Heart left ventricle (tissue), 16 donors: Measurements from ENCODE around the gene NTM. TPM values are rescaled to one million over a fixed set of nuclear protein-coding genes. Genes with fewer than 3 reads are reported as not detected.

ENCODE experiments used
- ATAC-seq, 4 donors: fragments of 200-7000 bp; cut with Tn5 transposase; one replicate each; pipeline ENCODE4 v1.9.1; 2020 to 2022; ENCODE audit warnings: moderate library complexity in 4 of 4, mild to moderate bottlenecking in 3 of 4, moderate number of reproducible peaks in 1 of 4
- DNase-seq, 5 donors: peaks; one replicate each; pipeline ENCODE4 v3.0.0-alpha.2; 2020
- H3K27ac ChIP-seq, 12 donors: fragments of 200-600 bp; sonication (generic) in 4 of 12; one replicate each; pipeline versions ENCODE4 v1.5.0 to v1.8.0; 2016 to 2022; ENCODE audit warnings: mild to moderate bottlenecking in 2 of 12
- H3K27me3 ChIP-seq, 9 donors: fragments of 200-600 bp; sonication (generic) in 2 of 9; one replicate each; pipeline versions ENCODE4 v1.5.1 to v1.8.0; 2016 to 2022; ENCODE audit warnings: mild to moderate bottlenecking in 3 of 9
- H3K36me3 ChIP-seq, 9 donors: fragments of 200-600 bp; sonication (generic) in 2 of 9; one replicate each; pipeline versions ENCODE4 v1.5.0 to v1.8.0; 2018 to 2022; ENCODE audit warnings: mild to moderate bottlenecking in 2 of 9
- H3K4me1 ChIP-seq, 12 donors: fragments of 200-600 bp; sonication (generic) in 4 of 12; one replicate each; pipeline versions ENCODE4 v1.5.0 to v1.8.0; 2016 to 2022; ENCODE audit warnings: mild to moderate bottlenecking in 3 of 12
- H3K4me3 ChIP-seq, 12 donors: fragments of 200-600 bp; sonication (generic) in 4 of 12; one replicate each; pipeline versions ENCODE4 v1.5.0 to v1.8.0; 2017 to 2022; ENCODE audit warnings: mild to moderate bottlenecking in 9 of 12, moderate library complexity in 4 of 12
- H3K9me3 ChIP-seq, 12 donors: fragments of 200-600 bp; sonication (generic) in 4 of 12; one replicate each; pipeline versions ENCODE4 v1.5.0 to v1.8.0; 2016 to 2022; ENCODE audit warnings: mild to moderate bottlenecking in 1 of 12
- CTCF ChIP-seq, 12 donors: fragments of 200-600 bp; sonication (generic) in 4 of 12; IDR thresholded peaks; one replicate each; pipeline versions ENCODE4 v1.5.0 to v1.8.0; 2018 to 2022; ENCODE audit warnings: antibody characterized with exemption in 12 of 12, mild to moderate bottlenecking in 5 of 12
- POLR2A ChIP-seq, 2 donors: fragments of 450-650 bp; IDR thresholded peaks; one replicate each; pipeline ENCODE4 v1.6.1; 2017; ENCODE audit warnings: antibody characterized with exemption in 2 of 2, mild to moderate bottlenecking in 2 of 2, moderate library complexity in 2 of 2
- WGBS, 4 donors: extraction: QIAGEN DNeasy Blood & Tissue Kit in 2 of 4; methylation state at CpG; one replicate each; pipeline versions ENCODE4 v1.1.5 to v1.1.7; 2013 to 2018; 5-methylcytosine and 5-hydroxymethylcytosine counted together
- intact Hi-C, 10 donors: fragments of 100-400 bp; cut with DNase I; formaldehyde crosslinking; loops; one replicate each; pipeline versions ENCODE4 v1.11.1 to v1.14.2; 2022
- polyA plus RNA-seq, 2 donors: library from polyadenylated mRNA; stranded (reverse); fragments of 200-250 nt; gene quantifications; one replicate each; pipeline ENCODE4 v1.2.3, GENCODE V29; 2013
- total RNA-seq, 9 donors: library from RNA; depleted of rRNA in 2 of 9; stranded (reverse); fragments of >200 nt in 2 of 9; fragmentation: NEBNext Ultra II Directional in 3 of 9; extraction: Animal tissue kit (Norgen Biotek cat#: 25700) in 3 of 9; gene quantifications; one replicate each; pipeline versions ENCODE4 v1.1.0 to v1.2.4, GENCODE V29; 2016 to 2023
- donor health status: ischemic (EF 13 %, LVEDD 7.1; RV severe dilation, severe dysfunction).
- donor health status: healthy with polysubstance abuse.
- donor health status: DM: no; HTN: yes; CAD: no.
- donor health status: DM: no; HTN: no; CAD: no.
- donor health status: ischemic (EF 25% LVEDD 6.9; RV normal size, moderate dysfunction).
- donor health status: ischemic (EF 25% LVEDD 5.7; RV mildly dilated, moderate dysfunction).
- donor health status: healthy.
- donor health status: DM: yes; HTN: yes; CAD: no.
- donor health status: ischemic (EF 35%, LVEDD 5.7; RV mildly dilated, moderate dysfunction).
- donor health status: nonischemic (EF 11% LVEDD 7.7; RV severe dilation, severe dysfunction).
- donor health status: DM: yes; HTN: yes; CAD: no.
- donor health status: PGD.
- donor health status: ischemic (EF 29% LVEDD 5.4; RV normal size, mild dysfunction).
- donor health status: nonischemic (EF 23%, LVEDD 6.1; RV moderate dilation, normal function).

The NTM gene
- total and polyA plus RNA-seq, 11 donors, result 0.40 to 7.7 (median 1.5) TPM

GRCh38 chr11:131616481-131617140 lies 246.2 kb downstream of the NTM start:
- Histone ChIP-seq H3K4me1 (peaks cover 0 to 11% (median 0%) of the 10 kb centered on the region in 12 donors), H3K27me3 (peaks cover 0 to 21% (median 0%) of the 10 kb centered on the region in 9 donors), H3K9me3 (no peaks in the 10 kb centered on the region), H3K4me3 (no peak overlapping the region), H3K36me3 (no peaks in the 10 kb centered on the region), H3K27ac (no peak overlapping the region)
- DNase-seq (no peak), ATAC-seq (no peak)
- intact Hi-C loops, result no loop called here
- TF ChIP-seq POLR2A (IDR thresholded peaks at IDR 0.05) (no peak), CTCF (IDR thresholded peaks at IDR 0.05) (no peak)
- WGBS, 4 donors, result 55 to 68% (median 59%) methylated on average over 9 of the region's 9 CpGs

- peaks cover 0 to 21% (median 0%) of the 10 kb centered on the region in 9 donors for H3K27me3 ChIP-seq
- WGBS, 4 donors, result 77 to 84% (median 77%) methylated on average over 5 of the region's 5 CpGs
- no peak for TF ChIP-seq CTCF (IDR thresholded peaks at IDR 0.05)
- no peak for TF ChIP-seq POLR2A (IDR thresholded peaks at IDR 0.05)
- H3K4me1 ChIP-seq, result no peaks in the 10 kb centered on the region
- no peak overlapping the region for H3K27ac ChIP-seq
- ATAC-seq (no peak), DNase-seq (no peak)
- H3K36me3 ChIP-seq, result no peaks in the 10 kb centered on the region
- H3K9me3 ChIP-seq, result no peaks in the 10 kb centered on the region
- H3K4me3 ChIP-seq, result no peak overlapping the region
- intact Hi-C loops, result no loop called here
Measured at GRCh38 chr11:131618201-131618600, 247.8 kb downstream of the NTM start.

GRCh38 chr11:131622193-131622592 lies 251.8 kb downstream of the NTM start:
- H3K36me3 ChIP-seq, result no peaks in the 10 kb centered on the region
- intact Hi-C loops, result no loop called here
- no peak for ATAC-seq
- no peak overlapping the region for H3K27ac ChIP-seq
- H3K27me3 ChIP-seq, result peaks cover 0 to 16% (median 0%) of the 10 kb centered on the region in 9 donors
- no peak overlapping the region for H3K4me3 ChIP-seq
- no peaks in the 10 kb centered on the region for H3K4me1 ChIP-seq
- no peak for DNase-seq
- no peaks in the 10 kb centered on the region for H3K9me3 ChIP-seq
- TF ChIP-seq POLR2A (IDR thresholded peaks at IDR 0.05) (no peak), CTCF (IDR thresholded peaks at IDR 0.05) (no peak)
- WGBS, 4 donors, result 72 to 82% (median 73%) methylated on average over 8 of the region's 8 CpGs

GRCh38 chr11:131624531-131624930 lies 254.1 kb downstream of the NTM start:
- no peaks in the 10 kb centered on the region for H3K4me1 ChIP-seq
- no peak overlapping the region for H3K4me3 ChIP-seq
- H3K27me3 ChIP-seq, result peaks cover 0 to 3% (median 0%) of the 10 kb centered on the region in 9 donors
- no peaks in the 10 kb centered on the region for H3K9me3 ChIP-seq
- intact Hi-C loops, result no loop called here
- H3K36me3 ChIP-seq, result no peaks in the 10 kb centered on the region
- ATAC-seq (peak in 1 of 4 donors; percentile 31), DNase-seq (no peak)
- 70 to 89% (median 80%) methylated on average over 4 of the region's 4 CpGs for WGBS, 4 donors
- H3K27ac ChIP-seq, result no peak overlapping the region
- TF ChIP-seq CTCF (IDR thresholded peaks at IDR 0.05) (no peak), POLR2A (IDR thresholded peaks at IDR 0.05) (no peak)
